NCI-H524 (cell line): ENCODE data around the gene DLGAP1.
"Not testable (repeated sequence)": the region's sequence is repeated elsewhere in the genome, so short reads cannot be mapped to it uniquely, and the experiment has no call there.

Experiments used
- DNase-seq, 2 experiments: peaks; one replicate each; lab custom pipeline; 2025; lab: John Stamatoyannopoulos, UW

Gene DLGAP1

DNA sequence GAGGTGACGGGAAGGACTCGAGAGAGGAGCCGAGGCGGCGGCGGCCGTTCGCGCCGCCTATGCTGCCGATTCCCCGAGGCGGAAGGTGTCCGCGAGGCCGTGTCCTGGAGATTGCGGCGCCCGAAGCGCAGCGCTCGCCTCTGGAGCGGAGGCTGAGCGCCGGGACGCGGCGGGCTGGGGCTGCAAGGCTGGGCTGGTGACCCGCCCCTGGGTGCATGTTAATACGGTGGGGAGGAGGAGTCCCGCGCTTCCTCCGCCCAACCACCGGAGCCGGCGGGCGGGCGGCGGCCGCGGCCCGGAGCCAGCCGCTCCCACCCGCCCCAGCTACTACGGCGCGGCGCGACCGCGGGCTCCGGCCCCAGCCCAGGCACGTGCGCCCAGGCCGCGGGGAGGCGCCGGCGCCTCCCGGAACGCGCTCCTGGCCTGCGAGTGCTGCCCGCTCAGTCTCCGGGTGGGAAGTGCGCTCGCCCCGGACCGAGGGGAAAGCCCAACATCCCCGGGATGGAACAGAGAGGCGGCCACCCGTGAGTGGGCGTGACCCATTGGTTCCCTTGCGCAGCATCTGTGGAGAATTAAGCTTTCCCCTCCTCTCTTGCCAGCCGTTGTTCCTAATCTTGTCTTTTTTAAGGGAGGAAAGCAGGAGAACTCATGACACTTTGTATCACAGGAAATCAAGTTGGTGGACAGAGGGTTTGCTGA, at the start of gene DLGAP1:
Gene DLGAP1 (minus strand): TSS at position 195 of the 699 bp plus-strand sequence.
- peak; percentile 69 to 86 for DNase-seq

DNA sequence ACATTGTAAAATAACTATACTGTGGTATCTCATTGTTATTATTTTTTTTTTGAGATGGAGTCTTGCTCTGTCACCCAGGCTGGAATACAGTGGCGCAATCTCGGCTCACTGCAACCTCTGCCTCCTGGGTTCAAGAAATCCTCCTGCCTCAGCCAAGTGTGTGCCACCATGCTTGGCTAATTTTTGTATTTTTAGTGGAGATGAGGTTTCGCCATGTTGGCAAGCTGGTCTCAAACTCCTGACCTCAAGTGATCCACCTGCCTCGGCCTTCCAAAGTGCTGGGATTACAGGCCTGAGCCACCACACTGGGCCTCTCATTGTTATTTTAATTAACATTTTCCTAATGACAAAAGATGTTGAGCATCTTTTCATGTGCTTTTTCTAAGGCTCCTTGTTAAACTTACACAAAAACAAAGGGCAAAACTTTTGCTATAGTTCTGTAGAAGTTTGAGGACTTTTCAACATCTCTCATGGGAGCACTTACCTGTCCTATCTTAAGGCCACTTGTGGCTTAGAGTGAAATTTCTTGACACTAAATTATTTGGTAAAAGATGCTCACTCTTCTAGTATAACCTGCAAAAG, 39.7 kb upstream of the DLGAP1 start:
- not testable (repeated sequence) for DNase-seq

DNA sequence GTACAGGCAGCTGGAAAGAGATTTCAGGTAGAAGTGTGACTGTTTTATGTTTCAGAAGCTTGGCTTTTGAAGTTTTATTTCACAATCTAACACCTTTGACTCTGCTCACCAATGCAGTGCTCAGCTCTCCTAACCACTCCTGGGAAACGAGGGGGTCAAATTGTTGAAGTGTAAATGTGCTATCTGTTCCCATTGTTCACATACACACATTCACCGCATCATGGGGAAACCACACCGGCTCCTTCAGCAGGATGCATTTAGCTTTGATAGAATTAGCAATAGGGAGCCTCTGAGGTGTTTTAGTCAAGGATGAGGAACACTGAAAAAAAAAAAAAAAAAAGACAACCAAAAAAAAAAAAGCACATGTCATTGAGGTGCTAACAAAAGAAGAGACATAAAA, 13.4 kb upstream of the DLGAP1 start:
- DNase-seq, result no peak

DNA sequence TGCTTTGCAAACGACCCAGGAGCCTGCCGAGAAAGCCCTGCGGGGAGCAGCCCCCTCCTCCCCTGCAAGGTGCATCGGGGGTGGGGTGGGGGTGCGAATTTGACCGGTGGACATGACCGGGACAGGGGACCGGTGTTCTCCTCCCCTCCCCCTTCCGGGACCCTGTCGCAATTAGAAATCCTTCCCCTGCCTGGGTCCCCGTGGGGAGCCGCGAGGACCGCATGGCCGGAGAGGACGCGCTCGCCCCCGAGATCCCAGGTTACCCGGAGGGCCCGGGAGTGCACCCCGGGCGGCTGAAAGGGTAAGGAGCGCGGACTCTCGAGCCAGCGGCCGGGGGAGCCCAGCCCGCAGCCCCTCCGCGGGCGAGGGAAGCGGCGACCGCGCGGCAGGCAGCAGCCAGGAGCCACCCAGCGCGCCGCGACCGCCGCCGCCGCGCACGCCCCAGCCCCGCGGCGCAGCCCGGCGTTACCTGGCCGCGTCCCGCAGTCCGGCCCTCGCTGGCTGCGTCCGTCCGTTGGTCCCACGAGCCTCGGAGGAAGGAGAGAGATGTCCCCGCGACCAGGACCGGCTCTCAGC, 482 bp downstream of the DLGAP1 start:
- DNase-seq, result peak in 1 of 2 experiments; percentile 55

DNA sequence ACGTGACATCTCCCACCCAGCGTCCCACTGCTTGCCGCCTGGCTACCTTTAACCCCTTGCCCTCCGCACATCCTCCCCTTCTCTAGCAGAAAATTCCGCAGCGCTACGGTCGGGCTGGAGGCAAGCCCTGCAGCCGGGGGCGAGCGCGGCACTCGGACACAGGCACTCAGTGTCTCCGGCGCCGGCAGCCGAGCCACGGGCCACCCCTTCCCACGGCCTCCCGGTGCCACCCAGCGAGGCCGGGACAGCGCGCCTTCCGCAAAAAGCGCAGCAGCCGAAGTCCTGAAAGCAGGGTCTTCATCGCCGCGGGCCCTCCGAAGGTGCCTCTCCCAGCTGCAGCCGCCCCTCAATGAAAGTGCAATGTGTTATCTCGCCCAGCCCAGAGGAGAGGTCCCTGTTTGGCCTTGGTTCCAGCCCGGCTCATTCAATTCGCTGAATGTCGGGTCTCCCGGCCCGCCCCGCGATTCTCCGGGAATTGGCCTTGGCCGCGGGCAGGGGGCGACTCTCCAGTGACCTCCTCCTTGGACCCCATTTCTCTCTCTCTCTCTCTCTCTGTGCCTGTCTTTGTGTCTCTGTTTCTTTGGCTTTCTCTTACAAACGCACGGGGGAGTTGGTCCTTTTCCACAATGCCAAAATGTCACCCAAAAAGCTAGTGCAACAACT, 1.1 kb downstream of the DLGAP1 start:
- peak in 1 of 2 experiments; percentile 55 for DNase-seq

DNA sequence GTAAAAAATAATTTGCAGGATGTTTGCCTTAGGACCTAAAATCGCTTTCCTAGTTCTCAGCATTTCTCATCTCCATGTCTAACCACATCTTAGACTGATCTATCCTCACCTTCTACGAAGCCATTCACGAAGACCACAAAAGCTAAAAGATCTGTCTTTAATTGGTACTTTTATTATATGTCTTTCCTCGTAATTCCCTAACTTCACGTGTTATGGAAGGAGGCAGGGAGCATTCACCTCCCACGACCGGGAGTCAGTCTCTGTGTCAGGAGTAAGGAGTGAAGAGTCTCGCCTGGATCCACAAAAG, 1.6 kb downstream of the DLGAP1 start:
- no peak for DNase-seq

DNA sequence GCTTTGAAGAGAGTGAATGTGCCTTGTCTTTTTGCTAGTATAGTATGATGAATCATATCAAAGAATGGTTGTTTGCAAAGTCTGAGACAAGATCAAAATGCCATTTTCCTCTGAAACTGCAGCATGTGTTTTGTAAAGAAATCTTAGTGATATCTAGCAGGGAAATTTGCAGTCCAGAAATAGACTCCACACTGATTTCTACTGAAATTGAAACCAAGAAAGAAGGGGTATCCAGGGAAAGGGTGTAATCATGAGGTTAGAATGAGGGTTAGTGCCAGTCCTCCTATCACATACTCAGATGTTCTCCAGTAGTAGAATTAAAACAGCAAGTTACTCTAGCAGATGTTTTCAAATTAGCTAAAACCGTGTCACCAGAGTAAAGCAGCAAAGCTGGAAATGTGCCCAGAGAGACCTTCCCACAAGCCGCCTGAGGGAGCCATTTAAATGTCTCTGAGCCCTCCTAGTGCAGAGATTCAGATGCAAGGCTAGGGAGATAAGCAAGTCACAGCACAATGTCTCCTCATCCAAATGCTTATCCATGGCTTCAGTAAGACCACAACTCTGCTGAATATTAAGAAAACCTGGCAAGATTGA, 4.9 kb downstream of the DLGAP1 start:
- peak; percentile 31 to 62 for DNase-seq

DNA sequence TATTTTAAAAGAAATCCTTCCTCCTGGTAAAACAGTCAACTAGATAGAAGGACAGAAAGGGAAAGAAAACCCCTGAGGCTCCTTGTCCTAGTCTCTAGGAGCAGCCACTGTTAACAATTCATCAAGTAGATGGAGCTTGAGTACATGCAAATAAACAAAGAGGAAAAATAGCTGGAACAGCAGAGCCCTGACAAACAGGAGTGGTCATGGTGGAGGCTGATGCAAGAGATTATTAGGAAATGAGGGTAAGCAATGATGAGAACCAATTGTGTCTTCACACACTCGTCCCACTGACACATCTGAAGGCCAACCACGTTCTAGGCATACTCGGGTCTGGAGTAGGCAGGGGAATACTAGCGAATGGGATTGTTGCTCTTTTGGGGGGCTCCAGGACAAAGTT, 9.2 kb downstream of the DLGAP1 start:
- DNase-seq, result no peak

DNA sequence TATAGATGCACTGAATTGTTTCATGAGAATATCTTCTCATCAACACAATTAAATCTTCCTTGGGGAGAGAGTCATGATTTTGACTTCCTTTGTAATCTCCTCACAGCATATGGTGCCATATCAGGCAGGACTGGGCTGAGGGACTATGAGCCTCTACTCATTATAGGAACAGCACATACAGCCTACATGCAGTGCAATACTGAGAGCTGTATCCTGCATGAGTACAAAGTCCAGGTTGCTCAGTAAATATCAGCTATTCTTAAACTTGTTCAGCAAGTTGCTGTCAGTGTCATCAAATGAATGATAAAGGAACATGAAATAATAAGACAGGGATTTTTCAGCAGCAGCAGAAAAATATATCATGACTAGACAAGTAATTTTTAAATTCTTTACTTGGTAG, 10.8 kb downstream of the DLGAP1 start:
- DNase-seq, result no peak

DNA sequence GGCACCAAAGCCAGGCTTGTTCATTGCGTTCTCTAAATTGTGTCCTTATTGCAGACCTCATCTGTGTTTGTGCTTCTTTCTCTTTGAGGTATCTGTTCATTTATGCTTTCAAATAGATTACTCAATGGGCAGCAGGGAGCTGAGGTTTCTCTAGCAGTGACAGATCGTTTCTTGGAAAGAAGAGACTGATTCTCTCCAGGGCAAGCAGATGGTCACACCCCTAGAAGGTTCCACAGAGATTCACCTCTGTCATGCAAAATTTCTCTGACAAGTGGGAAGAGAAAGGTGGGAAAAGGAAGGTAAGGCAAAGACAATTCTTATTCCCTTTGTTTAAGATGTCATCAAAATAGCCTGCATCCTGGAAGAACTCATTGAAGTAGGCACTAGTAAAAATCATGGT, 14.0 kb downstream of the DLGAP1 start:
- no peak for DNase-seq

DNA sequence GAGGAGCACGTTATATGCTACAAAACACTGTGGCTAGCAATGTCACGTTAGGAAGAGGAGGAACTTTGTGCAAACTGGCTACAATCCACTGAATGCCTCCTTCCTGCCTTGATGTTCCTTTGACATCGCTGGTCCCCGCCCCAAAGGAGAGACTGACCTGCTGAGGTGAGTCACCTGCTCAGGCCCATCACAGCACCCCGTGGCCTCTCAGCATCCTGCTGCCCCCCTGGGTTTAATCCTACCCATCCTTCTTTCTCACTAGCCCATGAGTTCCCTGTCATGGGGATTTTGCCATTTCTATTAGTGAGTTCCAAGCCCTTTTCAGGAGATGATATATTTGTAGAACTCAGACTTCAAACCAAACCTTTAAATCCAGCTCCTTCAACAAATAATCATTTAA, 16.2 kb downstream of the DLGAP1 start:
- DNase-seq, result no peak

DNA sequence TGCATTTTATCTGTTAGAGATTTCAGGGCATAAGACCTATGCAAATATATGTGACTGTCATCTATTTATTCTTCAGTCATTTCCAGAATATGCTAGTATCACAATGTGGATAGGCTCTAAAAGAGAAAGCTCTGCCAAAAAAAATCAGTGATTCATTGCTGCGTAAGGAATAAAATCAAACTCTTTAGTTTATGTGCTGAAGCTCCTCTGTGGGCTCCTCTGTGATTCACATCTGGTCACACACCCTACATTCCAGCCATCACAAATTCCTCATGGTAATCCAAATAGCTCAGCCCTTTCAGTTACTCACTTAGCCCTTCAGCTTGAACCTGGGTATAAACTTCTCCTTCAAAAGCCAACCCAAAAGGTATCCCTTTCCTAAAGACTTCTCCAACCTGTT, 21.4 kb downstream of the DLGAP1 start:
- no peak for DNase-seq

DNA sequence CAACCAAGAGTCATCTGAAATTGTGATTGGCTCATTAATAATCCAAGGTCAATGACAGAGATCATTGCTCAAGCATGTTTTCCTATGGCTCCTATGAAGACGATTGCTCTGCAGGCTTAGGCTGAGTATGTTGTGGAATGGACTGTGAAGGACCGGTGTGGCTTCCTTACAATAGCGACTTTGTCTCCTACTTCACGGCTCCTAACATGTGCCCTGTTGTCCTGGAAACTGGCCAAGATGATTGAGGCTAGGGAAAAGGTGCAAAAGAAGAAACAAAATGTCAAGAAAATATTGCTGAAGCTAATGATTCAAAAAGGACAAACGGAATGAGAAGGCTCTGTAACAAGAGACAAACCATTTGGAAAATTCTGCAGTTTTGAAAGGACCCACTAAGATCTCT, 24.3 kb downstream of the DLGAP1 start:
- DNase-seq, result no peak

DNA sequence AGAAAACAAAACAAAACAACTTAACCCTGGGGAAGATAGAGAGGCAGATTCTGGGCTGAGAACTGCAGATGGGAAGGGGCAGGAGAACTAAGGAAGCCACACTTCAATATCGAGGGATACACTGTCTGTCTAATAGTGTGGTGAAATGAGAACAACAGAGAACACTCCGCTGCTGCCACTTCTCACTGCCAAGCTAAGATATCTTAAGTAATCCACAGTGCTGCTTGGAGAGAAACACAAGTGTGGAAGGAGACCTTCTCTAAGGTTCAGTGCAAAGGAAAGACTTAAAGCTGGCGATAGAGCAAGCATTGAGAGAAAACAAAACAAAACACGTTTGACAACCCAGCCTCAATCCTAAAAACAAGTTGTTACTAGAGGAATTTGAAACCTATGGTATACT, 37.4 kb downstream of the DLGAP1 start:
- DNase-seq, result no peak

DNA sequence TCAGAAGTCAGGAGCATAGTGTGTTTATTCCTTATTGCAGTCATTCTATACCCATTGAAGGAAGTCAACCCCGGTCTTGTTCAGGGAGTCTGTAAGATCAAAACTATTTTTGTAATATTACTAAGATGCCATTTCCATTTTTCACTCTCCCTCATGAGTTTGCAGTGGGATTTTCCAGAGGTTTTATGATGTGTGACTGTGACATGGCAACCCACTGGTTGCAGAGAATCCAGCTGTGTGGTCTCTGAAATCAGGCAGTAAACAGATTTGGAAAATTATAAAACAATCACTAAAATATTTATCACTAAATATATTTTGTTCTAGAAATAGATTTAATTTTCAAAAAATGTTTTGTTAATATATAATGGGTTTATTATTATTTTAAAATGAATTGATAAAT, 38.1 kb downstream of the DLGAP1 start:
- no peak for DNase-seq

DNA sequence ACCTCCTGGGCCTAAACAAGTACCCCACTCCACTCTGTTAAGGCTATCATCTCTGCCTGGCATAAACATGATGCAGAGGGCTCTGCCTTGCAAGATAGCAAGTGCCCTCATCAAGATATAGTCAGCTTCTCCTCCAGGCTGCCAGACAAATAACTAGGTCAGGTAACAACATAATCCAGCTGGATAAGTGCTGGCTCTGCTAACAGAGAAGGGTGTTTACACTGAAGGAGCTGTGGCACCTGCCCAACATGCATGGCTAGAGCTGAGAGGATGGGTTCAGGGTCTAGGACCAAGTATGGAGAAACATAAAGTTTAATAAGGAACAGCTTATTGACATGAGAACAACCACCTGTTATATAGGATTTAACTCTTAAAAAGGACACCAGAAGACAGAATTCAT, 42.8 kb downstream of the DLGAP1 start:
- peak; percentile 5 to 57 for DNase-seq

DNA sequence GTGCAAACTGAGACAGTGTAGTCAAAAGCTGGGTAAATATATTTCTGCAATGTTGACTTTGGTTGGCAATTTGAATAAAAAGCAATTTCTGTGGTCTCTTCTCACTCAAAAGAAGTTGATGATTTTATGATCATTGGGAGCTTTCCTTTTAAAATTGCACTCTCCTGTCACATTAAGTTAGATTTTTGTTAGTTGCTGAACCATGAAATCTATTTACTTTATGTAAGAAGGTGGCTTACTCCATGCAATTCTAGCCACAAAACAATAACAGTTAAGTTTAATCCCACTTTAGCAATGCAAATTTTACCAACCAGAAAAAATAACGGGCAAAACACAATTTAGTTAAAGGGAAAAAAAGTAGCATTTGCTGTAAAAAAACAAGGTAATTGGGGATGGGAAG, 48.3 kb downstream of the DLGAP1 start:
- no peak for DNase-seq

DNA sequence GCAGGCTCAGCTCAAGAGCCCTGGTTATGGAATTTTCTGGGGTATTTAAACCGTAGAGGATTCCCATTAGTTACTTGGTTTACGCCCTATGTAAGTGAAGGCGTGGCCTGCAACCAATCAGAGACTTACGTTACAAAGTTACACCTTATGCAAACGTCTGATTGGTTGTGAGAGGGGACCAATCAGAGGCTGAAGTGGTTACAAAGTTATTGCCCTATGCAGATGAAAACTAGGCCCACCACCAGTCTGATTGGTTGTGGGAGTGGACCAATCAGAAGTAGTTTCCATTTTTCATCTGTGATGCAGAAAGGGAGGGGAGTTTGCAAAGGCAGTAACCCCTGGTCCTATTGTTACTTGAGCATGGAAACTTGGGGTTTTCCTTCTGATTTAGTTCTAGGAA, 49.1 kb downstream of the DLGAP1 start:
- no peak for DNase-seq

DNA sequence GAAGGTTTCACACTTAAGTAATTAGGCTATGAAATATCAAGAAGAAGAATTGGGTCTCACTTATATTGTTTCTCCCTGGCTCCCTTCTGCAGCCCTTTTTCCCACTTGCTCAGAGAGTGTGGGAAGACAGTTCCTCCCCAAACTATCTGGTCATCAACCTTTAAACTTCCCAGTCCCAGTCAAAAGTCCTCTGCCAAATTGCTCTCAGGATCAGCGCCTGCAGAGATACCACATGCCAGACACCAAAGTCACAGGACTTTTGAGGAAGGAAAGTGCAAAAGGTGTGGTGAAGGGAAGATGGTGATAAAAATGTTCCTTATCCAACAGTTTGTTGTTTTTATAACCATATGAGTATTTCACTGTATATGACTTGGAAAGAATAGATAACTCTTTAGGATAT, 51.3 kb downstream of the DLGAP1 start:
- DNase-seq, result no peak

DNA sequence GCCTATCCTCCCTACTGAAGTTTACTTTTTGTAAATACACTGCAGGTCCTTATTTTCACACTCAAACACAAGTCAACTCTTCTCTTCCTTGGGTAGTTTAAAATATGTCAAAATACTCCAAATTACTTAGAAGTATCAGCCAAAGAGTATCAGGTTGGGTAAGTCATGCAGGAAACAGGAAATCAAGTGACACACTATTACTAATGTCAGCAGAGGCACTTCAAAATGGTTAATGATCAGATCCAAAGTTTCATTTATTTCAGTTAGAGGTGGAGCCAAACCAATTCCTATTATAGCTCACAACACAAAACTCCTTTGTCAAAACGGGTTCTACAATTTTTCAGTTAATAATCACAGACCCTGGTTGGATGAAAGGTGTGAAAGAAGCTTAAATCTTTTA, 54.2 kb downstream of the DLGAP1 start:
- no peak for DNase-seq

DNA sequence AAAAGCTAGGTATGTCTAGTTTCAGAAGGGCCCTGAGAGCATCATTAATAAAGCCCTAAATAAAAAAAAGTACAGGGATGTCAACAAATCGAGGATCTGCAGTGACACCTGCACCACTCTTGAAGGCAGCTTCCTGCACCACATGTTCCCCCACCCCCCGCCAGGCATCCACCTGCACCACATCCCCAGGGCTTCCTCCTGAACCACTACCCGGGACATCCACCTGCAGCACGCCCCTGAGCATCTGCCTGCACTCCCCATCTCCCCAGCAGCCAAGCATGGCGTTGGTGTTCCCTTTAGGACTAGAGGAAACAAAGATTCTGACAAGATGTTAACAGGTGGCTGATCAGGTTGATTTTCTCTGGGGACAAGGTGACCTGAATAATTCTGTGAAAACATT, 55.2 kb downstream of the DLGAP1 start:
- no peak for DNase-seq

DNA sequence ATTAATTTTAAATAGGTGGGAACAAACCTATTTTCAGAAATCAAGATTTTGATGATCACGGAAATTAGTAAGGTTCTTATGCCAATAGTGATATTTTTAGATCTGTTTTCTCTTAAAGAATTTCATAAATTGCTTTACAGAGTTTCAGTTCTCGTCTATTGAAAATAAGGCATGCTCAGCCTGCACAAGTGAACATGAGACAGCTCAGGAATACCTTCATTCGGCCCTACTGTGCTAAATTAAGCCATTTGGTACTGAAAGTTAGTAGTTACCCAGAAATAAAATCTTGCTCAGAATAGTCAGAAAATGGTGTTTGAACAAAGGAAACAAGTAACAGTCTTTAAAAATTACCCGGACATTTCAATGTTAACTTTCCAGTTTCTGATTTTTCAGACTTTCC, 60.4 kb downstream of the DLGAP1 start:
- DNase-seq, result no peak

DNA sequence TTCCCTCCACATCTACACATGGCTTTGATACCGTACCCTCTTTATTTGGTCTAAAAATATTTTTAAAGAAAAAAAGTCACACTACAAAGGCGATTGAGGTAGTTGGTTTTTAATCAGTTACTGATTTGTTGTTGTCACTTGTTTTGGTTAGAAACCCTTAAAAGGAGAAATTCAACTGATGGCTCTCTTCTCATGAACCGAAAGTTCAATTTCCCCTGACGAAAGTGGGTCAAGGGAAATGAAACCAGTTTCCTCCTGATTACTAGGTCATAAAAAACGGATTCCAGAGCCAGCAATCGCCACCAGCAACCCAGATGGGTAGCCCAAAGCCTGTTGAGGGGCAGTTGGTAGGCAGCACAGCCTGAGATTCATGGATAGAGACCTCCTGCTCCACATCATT, 63.2 kb downstream of the DLGAP1 start:
- no peak for DNase-seq
